ENCODE measurements around the gene TMC3.

The TMC3 gene

GRCh38 chr15:81321667-81322066 is 52.3 kb downstream of the TMC3 start:
- DNase-seq, result no peak

GRCh38 chr15:81317642-81318017 is 56.4 kb downstream of the TMC3 start:
- no peak for DNase-seq

GRCh38 chr15:81316267-81316666 is 57.7 kb downstream of the TMC3 start:
- DNase-seq, result no peak

- DNase-seq, result no peak
Observed at GRCh38 chr15:81315452-81316175, 58.4 kb downstream of the TMC3 start.

- no peak for DNase-seq
Observed at GRCh38 chr15:81314378-81314777, 59.6 kb downstream of the TMC3 start.

- no peak for DNase-seq
Observed at GRCh38 chr15:81313686-81314085, 60.3 kb downstream of the TMC3 start.

- DNase-seq, result no peak
Observed at GRCh38 chr15:81312790-81313543, 61.0 kb downstream of the TMC3 start.

GRCh38 chr15:81311752-81312464 is 62.1 kb downstream of the TMC3 start:
- no peak for DNase-seq

GRCh38 chr15:81310480-81310879 is 63.5 kb downstream of the TMC3 start:
- no peak for DNase-seq

GRCh38 chr15:81309647-81310450 is 64.2 kb downstream of the TMC3 start:
- DNase-seq, result no peak

- DNase-seq, result no peak
Observed at GRCh38 chr15:81308260-81308659, 65.8 kb downstream of the TMC3 start.

GRCh38 chr15:81304226-81304625 is 69.8 kb downstream of the TMC3 start:
- no peak for DNase-seq

GRCh38 chr15:81303244-81304225 is 70.5 kb downstream of the TMC3 start:
- no peak for DNase-seq

- no peak for DNase-seq
Observed at GRCh38 chr15:81302701-81303109, 71.3 kb downstream of the TMC3 start.

GRCh38 chr15:81301815-81302399 is 72.1 kb downstream of the TMC3 start:
- DNase-seq, result no peak

GRCh38 chr15:81301385-81301784 is 72.6 kb downstream of the TMC3 start:
- no peak for DNase-seq

GRCh38 chr15:81299630-81300273 is 74.3 kb downstream of the TMC3 start:
- no peak for DNase-seq

GRCh38 chr15:81299156-81299555 is 74.9 kb downstream of the TMC3 start:
- no peak for DNase-seq

GRCh38 chr15:81298611-81299010 is 75.4 kb downstream of the TMC3 start:
- DNase-seq, result no peak

Data from NCI-H2029 treated with DMSO at 0.1 percent for 48 hours (cell line).